ENCODE results near the gene PPP1R14C.
A peak's percentile ranks its signal among the peaks of the same experiment; 100 is the strongest.
"Not testable (repeated sequence)": the region's sequence is repeated elsewhere in the genome, so short reads cannot be mapped to it uniquely, and the experiment has no call there.

The PPP1R14C gene

DNA sequence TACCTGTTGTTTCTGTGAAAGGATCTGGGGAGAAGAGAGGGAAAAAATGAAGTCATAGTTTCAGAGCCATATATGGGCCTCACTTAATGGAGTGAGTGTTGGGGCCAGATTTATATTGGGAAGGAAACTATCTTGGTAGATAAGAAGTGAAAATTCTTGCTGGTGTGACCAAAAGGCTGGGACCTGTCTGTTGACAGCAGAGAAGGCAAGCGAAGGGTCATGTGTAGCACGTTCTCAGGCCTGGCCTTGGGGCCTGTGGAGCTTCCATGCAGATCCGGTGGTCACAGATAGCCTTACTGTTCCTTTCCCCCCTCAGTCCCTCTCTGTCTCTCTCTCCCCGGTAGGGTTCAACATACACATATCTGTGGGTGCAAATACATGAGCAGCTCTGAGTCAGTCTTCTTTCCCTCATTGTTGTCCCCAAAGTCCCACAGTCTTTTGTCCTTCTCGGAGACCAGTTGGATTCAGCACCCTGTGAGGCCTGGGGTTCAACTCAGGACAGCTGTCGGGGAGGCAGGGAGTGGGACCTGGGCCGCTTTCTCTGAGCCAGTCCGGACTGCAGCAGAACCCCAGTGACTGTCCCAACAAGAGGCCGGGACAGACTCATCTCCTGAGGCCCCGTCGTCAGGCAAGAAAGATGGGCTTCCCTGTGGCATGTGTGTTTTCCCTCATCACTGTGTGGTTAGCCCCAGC, 34.6 kb downstream of the PPP1R14C start:
- peak overlapping the region; percentile 27 for H2AK5ac ChIP-seq (ENCODE audit: low read length, severe bottlenecking)
- peaks cover 27% of the 10 kb centered on the region for H3K4me1 ChIP-seq (ENCODE audit: control insufficient read depth, insufficient read depth, low read depth, low read length)
- no peak overlapping the region for H3K14ac ChIP-seq (ENCODE audit: low read length in 2 of 2)
- H2BK15ac ChIP-seq (ENCODE audit: low read depth, poor library complexity, severe bottlenecking), result no peak overlapping the region
- H2BK120ac ChIP-seq (ENCODE audit: low read depth, low read length), result no peak overlapping the region
- DNase-seq, result no peak
- H3K9me3 ChIP-seq (ENCODE audit: control insufficient read depth, low read length), result no peaks in the 10 kb centered on the region
- H4K8ac ChIP-seq (ENCODE audit: low read length), result no peak overlapping the region
- no peak overlapping the region for H3K18ac ChIP-seq (ENCODE audit: low read depth in 1 of 2, low read length in 2 of 2)
- peak overlapping the region; percentile 55 for H3K27ac ChIP-seq (ENCODE audit: low read length, poor library complexity, severe bottlenecking)
- H3K36me3 ChIP-seq (ENCODE audit: control insufficient read depth in 1 of 2, insufficient read depth in 2 of 2, low read depth in 1 of 2, low read length in 2 of 2), result no peaks in the 10 kb centered on the region
- no peak overlapping the region for H3K4me3 ChIP-seq (ENCODE audit: insufficient read depth in 1 of 2, low read depth in 1 of 2, low read length in 2 of 2)
- H3K4me2 ChIP-seq (ENCODE audit: low read length, poor library complexity, severe bottlenecking), result peak overlapping the region; percentile 34
- H3K4ac ChIP-seq (ENCODE audit: low read depth in 1 of 2, low read length in 2 of 2), result no peak overlapping the region
- no peak overlapping the region for H2AFZ ChIP-seq (ENCODE audit: low read depth, low read length)
- WGBS, result 59% methylated on average over 11 of the region's 11 CpGs
- H3K27me3 ChIP-seq (ENCODE audit: control insufficient read depth in 1 of 2, insufficient read depth in 1 of 2, low read length in 2 of 2), result peaks cover 0 to 4% of the 10 kb centered on the region in 2 experiments
- H3K23ac ChIP-seq (ENCODE audit: low read length in 2 of 2), result no peak overlapping the region
- H3K79me1 ChIP-seq (replicated peaks; ENCODE audit: low read length, poor library complexity, severe bottlenecking), result peaks cover 3% of the 10 kb centered on the region
- H2BK5ac ChIP-seq (ENCODE audit: low read depth, low read length, poor library complexity, severe bottlenecking), result no peak overlapping the region
- no peak overlapping the region for H3K9ac ChIP-seq (ENCODE audit: low read length)
- no peak overlapping the region for H4K91ac ChIP-seq (ENCODE audit: low read length)
- no peak overlapping the region for H2BK12ac ChIP-seq (ENCODE audit: low read length in 2 of 2)

DNA sequence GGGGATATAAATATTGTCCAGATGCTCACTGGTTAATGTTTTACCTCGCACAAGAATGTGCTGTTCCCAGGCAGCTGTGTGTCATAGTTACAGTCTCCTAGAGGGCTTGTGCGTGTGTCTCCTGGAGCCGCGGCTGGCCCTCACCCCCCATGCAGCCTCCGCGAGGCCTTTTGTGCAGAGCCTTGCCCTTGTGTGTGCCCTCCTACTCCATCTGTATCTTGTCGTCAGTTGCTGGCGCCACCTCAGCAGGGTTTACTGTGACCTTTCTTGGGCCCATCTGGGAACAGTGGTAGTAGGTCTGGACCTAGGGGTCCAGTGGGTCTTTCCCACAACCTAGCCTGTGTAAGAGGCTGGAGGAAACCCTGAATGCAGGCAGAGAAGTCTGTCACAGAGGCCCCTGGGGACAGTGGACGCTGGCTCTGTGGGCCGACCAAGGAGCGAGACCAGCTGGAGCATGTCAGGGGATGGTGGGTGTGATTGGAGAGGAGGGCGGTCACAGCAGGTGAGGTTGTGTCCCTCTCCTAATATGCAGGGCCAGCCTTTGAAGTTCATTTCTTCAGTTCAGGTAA, 35.2 kb downstream of the PPP1R14C start:
- H2AK5ac ChIP-seq (ENCODE audit: low read length, severe bottlenecking), result peak overlapping the region; percentile 13
- no peak overlapping the region for H2BK12ac ChIP-seq (ENCODE audit: low read length in 2 of 2)
- H3K4me3 ChIP-seq (ENCODE audit: insufficient read depth in 1 of 2, low read depth in 1 of 2, low read length in 2 of 2), result no peak overlapping the region
- peak overlapping the region; percentile 36 for H3K27ac ChIP-seq (ENCODE audit: low read length, poor library complexity, severe bottlenecking)
- H3K4ac ChIP-seq (ENCODE audit: low read depth in 1 of 2, low read length in 2 of 2), result no peak overlapping the region
- H3K27me3 ChIP-seq (ENCODE audit: control insufficient read depth in 1 of 2, insufficient read depth in 1 of 2, low read length in 2 of 2), result peaks cover 0 to 4% of the 10 kb centered on the region in 2 experiments
- WGBS, result 42% methylated on average over 11 of the region's 12 CpGs
- peak; percentile 78 for DNase-seq
- H3K4me1 ChIP-seq (ENCODE audit: control insufficient read depth, insufficient read depth, low read depth, low read length), result peaks cover 27% of the 10 kb centered on the region
- H2BK5ac ChIP-seq (ENCODE audit: low read depth, low read length, poor library complexity, severe bottlenecking), result peak overlapping the region; percentile 0
- H2BK15ac ChIP-seq (ENCODE audit: low read depth, poor library complexity, severe bottlenecking), result no peak overlapping the region
- peaks cover 3% of the 10 kb centered on the region for H3K79me1 ChIP-seq (replicated peaks; ENCODE audit: low read length, poor library complexity, severe bottlenecking)
- no peak overlapping the region for H2AFZ ChIP-seq (ENCODE audit: low read depth, low read length)
- H3K14ac ChIP-seq (ENCODE audit: low read length in 2 of 2), result no peak overlapping the region
- peak overlapping the region in 1 of 2 experiments; percentile 11 for H3K18ac ChIP-seq (ENCODE audit: low read depth in 1 of 2, low read length in 2 of 2)
- H2BK120ac ChIP-seq (ENCODE audit: low read depth, low read length), result no peak overlapping the region
- H3K4me2 ChIP-seq (ENCODE audit: low read length, poor library complexity, severe bottlenecking), result peak overlapping the region; percentile 49
- H4K8ac ChIP-seq (ENCODE audit: low read length), result no peak overlapping the region
- no peaks in the 10 kb centered on the region for H3K36me3 ChIP-seq (ENCODE audit: control insufficient read depth in 1 of 2, insufficient read depth in 2 of 2, low read depth in 1 of 2, low read length in 2 of 2)
- no peak overlapping the region for H3K23ac ChIP-seq (ENCODE audit: low read length in 2 of 2)
- H4K91ac ChIP-seq (ENCODE audit: low read length), result no peak overlapping the region
- H3K9me3 ChIP-seq (ENCODE audit: control insufficient read depth, low read length), result no peaks in the 10 kb centered on the region
- H3K9ac ChIP-seq (ENCODE audit: low read length), result no peak overlapping the region

DNA sequence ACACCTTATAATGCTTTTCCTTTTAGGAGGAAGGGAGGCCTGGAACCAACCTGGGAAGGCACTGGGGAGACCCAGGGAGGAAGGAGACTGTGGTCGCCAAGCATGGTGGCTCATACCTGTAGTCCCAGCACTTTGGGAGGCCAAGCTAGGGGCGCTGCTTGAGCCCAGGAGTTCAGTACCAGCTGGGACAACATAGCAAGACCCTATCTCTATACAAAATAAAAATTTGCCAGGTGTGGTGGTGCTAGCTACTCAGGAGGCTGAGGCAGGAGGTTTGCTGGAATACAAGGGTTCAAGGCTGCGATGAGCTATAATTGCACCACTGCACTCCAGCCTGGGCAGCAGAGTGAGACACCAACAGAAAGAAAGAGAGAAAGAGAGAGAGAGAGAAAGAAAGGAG, 36.2 kb downstream of the PPP1R14C start:
- H4K8ac ChIP-seq (ENCODE audit: low read length), result no peak overlapping the region

DNA sequence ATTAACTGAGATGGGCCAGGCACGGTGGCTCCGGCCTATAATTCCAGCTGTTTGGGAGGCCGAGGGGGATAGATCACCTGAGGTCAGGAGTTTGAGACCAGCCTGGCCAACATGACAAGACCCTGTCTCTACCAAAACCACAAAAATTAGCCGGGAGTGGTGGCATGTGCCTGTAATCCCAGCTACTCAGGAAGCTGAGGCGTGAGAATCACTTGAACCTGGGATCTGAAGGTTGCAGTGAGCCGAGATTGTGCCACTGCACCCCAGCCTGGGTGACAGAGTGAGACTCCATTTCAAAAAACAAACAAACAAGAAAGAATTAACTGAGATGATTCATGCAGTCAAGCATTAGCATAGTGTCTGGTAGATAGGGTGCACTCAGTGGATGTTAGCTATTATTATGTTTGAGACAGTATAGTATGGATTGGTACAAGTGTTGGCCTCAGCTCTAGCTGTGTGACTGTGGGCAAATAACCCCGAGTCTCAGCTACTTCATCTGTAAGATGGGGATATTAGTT, 37.1 kb downstream of the PPP1R14C start:
- H3K27ac ChIP-seq (ENCODE audit: low read length, poor library complexity, severe bottlenecking), result not testable (repeated sequence)

More for the DNA sequence above, 36.2 kb downstream of the PPP1R14C start:
- Histone ChIP-seq H2AK5ac (ENCODE audit: low read length, severe bottlenecking) (peak overlapping the region; percentile 76), H2BK120ac (ENCODE audit: low read depth, low read length) (no peak overlapping the region), H3K36me3 (ENCODE audit: control insufficient read depth in 1 of 2, insufficient read depth in 2 of 2, low read depth in 1 of 2, low read length in 2 of 2) (no peaks in the 10 kb centered on the region), H3K9ac (ENCODE audit: low read length) (no peak overlapping the region), H2BK5ac (ENCODE audit: low read depth, low read length, poor library complexity, severe bottlenecking) (no peak overlapping the region), H2BK15ac (ENCODE audit: low read depth, poor library complexity, severe bottlenecking) (no peak overlapping the region), H3K4me1 (ENCODE audit: control insufficient read depth, insufficient read depth, low read depth, low read length) (peaks cover 27% of the 10 kb centered on the region), H3K27me3 (ENCODE audit: control insufficient read depth in 1 of 2, insufficient read depth in 1 of 2, low read length in 2 of 2) (peaks cover 0 to 4% of the 10 kb centered on the region in 2 experiments), H3K79me1 (replicated peaks; ENCODE audit: low read length, poor library complexity, severe bottlenecking) (peaks cover 3% of the 10 kb centered on the region), H3K18ac (ENCODE audit: low read depth in 1 of 2, low read length in 2 of 2) (no peak overlapping the region), H3K4ac (ENCODE audit: low read depth in 1 of 2, low read length in 2 of 2) (no peak overlapping the region), H4K91ac (ENCODE audit: low read length) (no peak overlapping the region), H3K27ac (ENCODE audit: low read length, poor library complexity, severe bottlenecking) (no peak overlapping the region), H3K23ac (ENCODE audit: low read length in 2 of 2) (no peak overlapping the region), H2BK12ac (ENCODE audit: low read length in 2 of 2) (no peak overlapping the region), H3K4me3 (ENCODE audit: insufficient read depth in 1 of 2, low read depth in 1 of 2, low read length in 2 of 2) (no peak overlapping the region), H3K9me3 (ENCODE audit: control insufficient read depth, low read length) (no peaks in the 10 kb centered on the region), H3K4me2 (ENCODE audit: low read length, poor library complexity, severe bottlenecking) (no peak overlapping the region), H3K14ac (ENCODE audit: low read length in 2 of 2) (no peak overlapping the region), H2AFZ (ENCODE audit: low read depth, low read length) (no peak overlapping the region)
- whole genome bisulfite sequencing, result 98% methylated on average over 2 of the region's 3 CpGs
- DNase-seq, result no peak

More for the DNA sequence above, 37.1 kb downstream of the PPP1R14C start:
- not testable (repeated sequence) for H3K4ac ChIP-seq (ENCODE audit: low read depth in 1 of 2, low read length in 2 of 2); H3K4me2 ChIP-seq (ENCODE audit: low read length, poor library complexity, severe bottlenecking); H3K4me3 ChIP-seq (ENCODE audit: insufficient read depth in 1 of 2, low read depth in 1 of 2, low read length in 2 of 2); H2BK12ac ChIP-seq (ENCODE audit: low read length in 2 of 2); H3K9ac ChIP-seq (ENCODE audit: low read length); H3K79me1 ChIP-seq (replicated peaks; ENCODE audit: low read length, poor library complexity, severe bottlenecking); H2AK5ac ChIP-seq (ENCODE audit: low read length, severe bottlenecking); H3K18ac ChIP-seq (ENCODE audit: low read depth in 1 of 2, low read length in 2 of 2); H2BK120ac ChIP-seq (ENCODE audit: low read depth, low read length); H4K91ac ChIP-seq (ENCODE audit: low read length); H3K14ac ChIP-seq (ENCODE audit: low read length in 2 of 2); H3K36me3 ChIP-seq (ENCODE audit: control insufficient read depth in 1 of 2, insufficient read depth in 2 of 2, low read depth in 1 of 2, low read length in 2 of 2); H3K27me3 ChIP-seq (ENCODE audit: control insufficient read depth in 1 of 2, insufficient read depth in 1 of 2, low read length in 2 of 2); H2BK5ac ChIP-seq (ENCODE audit: low read depth, low read length, poor library complexity, severe bottlenecking); H3K23ac ChIP-seq (ENCODE audit: low read length in 2 of 2); H3K9me3 ChIP-seq (ENCODE audit: control insufficient read depth, low read length); H2AFZ ChIP-seq (ENCODE audit: low read depth, low read length); H2BK15ac ChIP-seq (ENCODE audit: low read depth, poor library complexity, severe bottlenecking); H4K8ac ChIP-seq (ENCODE audit: low read length)
- DNase-seq, result peak; percentile 11
- WGBS, result 45% methylated on average over 7 of the region's 7 CpGs
- peaks cover 25% of the 10 kb centered on the region for H3K4me1 ChIP-seq (ENCODE audit: control insufficient read depth, insufficient read depth, low read depth, low read length)
